Neural cell (in vitro differentiated cells): ENCODE results near the gene SDK1. TPM values are rescaled to one million over a fixed set of nuclear protein-coding genes. Genes with fewer than 3 reads are reported as not detected.

ENCODE experiments used
- H2AFZ ChIP-seq: fragments of 200-600, 300-800 bp; sonication (generic), shearing (Covaris generic); 2 replicates; pipeline ENCODE4 v1.6.0; 2014; ENCODE audit warnings: low read depth, mild to moderate bottlenecking, antibody characterized with exemption, low read length, moderate library complexity
- H3F3A ChIP-seq: fragments of 200-600 bp; shearing (Covaris generic); 2 replicates; pipeline ENCODE4 v1.6.1; 2016; ENCODE audit warnings: mild to moderate bottlenecking, moderate library complexity, mixed read lengths, antibody characterized with exemption, low read length; ENCODE audit not compliant: insufficient read depth, poor library complexity, severe bottlenecking
- H3K27ac ChIP-seq: fragments of 200-600, 300-800 bp; sonication (generic), shearing (Covaris generic); 2 replicates; pipeline ENCODE4 v1.5.1; 2014; ENCODE audit warnings: mild to moderate bottlenecking, low read length, moderate library complexity
- H3K27me3 ChIP-seq: fragments of 300-800, 200-600 bp; sonication (generic), shearing (Covaris generic); 2 replicates; pipeline ENCODE4 v1.6.0; 2014; ENCODE audit warnings: mild to moderate bottlenecking, low read depth, low read length, moderate library complexity; ENCODE audit not compliant: insufficient read depth
- H3K36me3 ChIP-seq: fragments of 300-800, 200-600 bp; sonication (generic), shearing (Covaris generic); 2 replicates; pipeline ENCODE4 v1.5.1; 2014; ENCODE audit warnings: mild to moderate bottlenecking, antibody characterized with exemption, low read length, moderate library complexity; ENCODE audit not compliant: insufficient read depth
- H3K4me2 ChIP-seq: fragments of 300-800, 200-600 bp; sonication (generic), shearing (Covaris generic); 2 replicates; pipeline ENCODE4 v1.6.0; 2014; ENCODE audit warnings: mild to moderate bottlenecking, low read length
- H3K4me3 ChIP-seq: fragments of 300-800, 200-600 bp; sonication (generic), shearing (Covaris generic); 2 replicates; pipeline ENCODE4 v1.5.1; 2014; ENCODE audit warnings: mild to moderate bottlenecking, low read length, moderate library complexity
- H3K79me2 ChIP-seq: fragments of 200-600 bp; shearing (Covaris generic); replicated peaks from 2 replicates; pipeline ENCODE4 v1.6.0; 2014; ENCODE audit warnings: mild to moderate bottlenecking, low read length, moderate library complexity; ENCODE audit not compliant: insufficient read depth
- H3K9ac ChIP-seq: fragments of 300-800, 200-600 bp; sonication (generic), shearing (Covaris generic); 2 replicates; pipeline ENCODE4 v1.6.1; 2016; ENCODE audit warnings: mild to moderate bottlenecking, low read length, mixed read lengths
- H3K9me2 ChIP-seq: fragments of 200-600 bp; shearing (Covaris generic); 2 replicates; pipeline ENCODE4 v1.6.1; 2016; ENCODE audit warnings: mild to moderate bottlenecking, low read length, mixed read lengths; ENCODE audit not compliant: insufficient read depth
- H3K9me3 ChIP-seq: fragments of 200-600, 300-800 bp; sonication (generic), shearing (Covaris generic); 2 replicates; pipeline ENCODE4 v1.6.1; 2016; ENCODE audit warnings: mild to moderate bottlenecking, mixed run types, low read length, moderate library complexity, mixed read lengths
- H4K20me1 ChIP-seq: fragments of 200-600 bp; shearing (Covaris generic); 2 replicates; pipeline ENCODE4 v1.6.1; 2016; ENCODE audit warnings: mild to moderate bottlenecking, mixed run types; ENCODE audit not compliant: insufficient read depth
- EP300 ChIP-seq: fragments of 450-650 bp; conservative IDR thresholded peaks from 2 replicates; pipeline ENCODE4 v1.6.1; 2014; ENCODE audit warnings: antibody characterized with exemption, mild to moderate bottlenecking, moderate library complexity; ENCODE audit not compliant: poor library complexity, severe bottlenecking
- EZH2 ChIP-seq: fragments of 200-600, 300-800 bp; shearing (Covaris generic), sonication (generic); IDR thresholded peaks from 2 replicates; pipeline ENCODE4 v1.6.1; 2014; ENCODE audit warnings: antibody characterized with exemption, low read length, borderline replicate concordance, mild to moderate bottlenecking; ENCODE audit not compliant: insufficient read depth, poor library complexity, severe bottlenecking
- MXI1 ChIP-seq: fragments of 450-650 bp; conservative IDR thresholded peaks from 2 replicates; pipeline ENCODE4 v1.6.1; 2014; ENCODE audit warnings: antibody characterized with exemption, mild to moderate bottlenecking; ENCODE audit not compliant: poor library complexity, severe bottlenecking
- POLR2AphosphoS5 ChIP-seq: IDR thresholded peaks from 2 replicates; pipeline ENCODE4 v1.6.1; 2012
- RAD21 ChIP-seq: fragments of 450-650 bp; conservative IDR thresholded peaks from 2 replicates; pipeline ENCODE4 v1.6.1; 2014; ENCODE audit warnings: antibody characterized with exemption, mild to moderate bottlenecking, moderate library complexity
- SMC3 ChIP-seq: fragments of 450-650 bp; conservative IDR thresholded peaks from 2 replicates; pipeline ENCODE4 v1.6.1; 2014; ENCODE audit warnings: antibody characterized with exemption, mild to moderate bottlenecking, moderate library complexity; ENCODE audit not compliant: poor library complexity
- TAF1 ChIP-seq: IDR thresholded peaks from 2 replicates; pipeline ENCODE4 v1.6.1; 2012; ENCODE audit warnings: low read depth
- polyA plus RNA-seq: library from polyadenylated mRNA; depleted of rRNA; stranded (reverse); fragments of >200 nt; gene quantifications from 2 replicates; pipeline ENCODE4 v1.2.3, GENCODE V29; 2014
- TF ChIP-seq, protein P1 (sequence below): IDR thresholded peaks from 2 replicates; pipeline ENCODE4 v1.6.1; 2012; ENCODE audit warnings: borderline replicate concordance
- TF ChIP-seq, protein P2 (sequence below): fragments of 450-650 bp; IDR thresholded peaks from 2 replicates; pipeline ENCODE4 v1.5.1; 2014; ENCODE audit warnings: antibody characterized with exemption, mild to moderate bottlenecking, moderate library complexity; ENCODE audit not compliant: poor library complexity, severe bottlenecking

The SDK1 gene
- polyA plus RNA-seq, 1 donor from 2014 or later = 2.7 TPM

DNA sequence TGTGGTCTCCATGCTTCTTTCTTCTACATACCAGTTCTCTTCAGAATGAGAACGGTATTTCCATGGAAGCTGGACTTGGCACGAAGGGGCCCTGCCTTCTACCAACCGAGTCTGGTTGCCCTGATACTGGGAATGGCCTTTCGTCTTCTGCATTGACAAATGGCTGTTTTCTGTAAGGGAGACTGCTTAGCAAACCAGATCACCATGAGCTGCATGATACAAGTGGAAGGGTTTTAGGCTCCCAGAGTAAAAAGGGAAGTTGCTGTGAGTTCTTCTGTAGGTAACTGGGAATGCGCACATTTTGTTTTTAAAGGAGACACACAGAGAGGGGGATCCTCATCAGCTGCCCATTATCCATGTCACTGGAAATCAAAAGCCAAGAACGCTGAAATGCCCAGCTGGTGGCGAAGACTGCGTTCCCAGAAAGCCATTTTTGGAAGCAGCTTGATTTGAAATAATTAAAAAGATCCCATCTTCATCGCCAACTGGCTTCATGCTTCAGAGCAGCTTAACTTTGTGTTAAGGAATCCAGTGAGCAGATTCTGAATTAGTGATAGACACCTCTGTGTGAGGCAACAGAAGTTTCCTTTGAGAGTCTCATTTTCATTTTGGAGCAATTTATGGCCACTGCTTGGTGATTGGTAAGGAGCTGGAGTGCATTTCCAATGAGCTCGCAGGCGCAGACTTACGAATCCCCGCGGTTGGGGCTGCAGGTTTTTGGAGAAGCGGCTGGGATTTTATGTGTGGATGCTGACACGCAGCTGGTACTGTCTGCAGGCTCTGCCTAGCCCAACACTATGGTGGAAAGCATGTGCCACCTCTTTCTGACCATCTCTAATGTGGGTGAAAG lies 708.4 kb downstream of the SDK1 start:
- Histone ChIP-seq H3K9me2 (no peaks in the 10 kb centered on the region), H4K20me1 (no peaks in the 10 kb centered on the region), H3K36me3 (no peaks in the 10 kb centered on the region), H3K9me3 (no peaks in the 10 kb centered on the region), H3F3A (no peaks in the 10 kb centered on the region), H3K79me2 (no peaks in the 10 kb centered on the region), H3K27me3 (no peaks in the 10 kb centered on the region), H3K4me3 (no peak overlapping the region), H2AFZ (no peak overlapping the region), H3K4me2 (no peak overlapping the region), H3K9ac (no peak overlapping the region), H3K27ac (no peak overlapping the region)
- TF ChIP-seq EP300 (no peak), EZH2 (no peak), TAF1 (no peak), SMC3 (no peak), POLR2AphosphoS5 (no peak), MXI1 (no peak), RAD21 (no peak)
- TF ChIP-seq, protein P1, sequence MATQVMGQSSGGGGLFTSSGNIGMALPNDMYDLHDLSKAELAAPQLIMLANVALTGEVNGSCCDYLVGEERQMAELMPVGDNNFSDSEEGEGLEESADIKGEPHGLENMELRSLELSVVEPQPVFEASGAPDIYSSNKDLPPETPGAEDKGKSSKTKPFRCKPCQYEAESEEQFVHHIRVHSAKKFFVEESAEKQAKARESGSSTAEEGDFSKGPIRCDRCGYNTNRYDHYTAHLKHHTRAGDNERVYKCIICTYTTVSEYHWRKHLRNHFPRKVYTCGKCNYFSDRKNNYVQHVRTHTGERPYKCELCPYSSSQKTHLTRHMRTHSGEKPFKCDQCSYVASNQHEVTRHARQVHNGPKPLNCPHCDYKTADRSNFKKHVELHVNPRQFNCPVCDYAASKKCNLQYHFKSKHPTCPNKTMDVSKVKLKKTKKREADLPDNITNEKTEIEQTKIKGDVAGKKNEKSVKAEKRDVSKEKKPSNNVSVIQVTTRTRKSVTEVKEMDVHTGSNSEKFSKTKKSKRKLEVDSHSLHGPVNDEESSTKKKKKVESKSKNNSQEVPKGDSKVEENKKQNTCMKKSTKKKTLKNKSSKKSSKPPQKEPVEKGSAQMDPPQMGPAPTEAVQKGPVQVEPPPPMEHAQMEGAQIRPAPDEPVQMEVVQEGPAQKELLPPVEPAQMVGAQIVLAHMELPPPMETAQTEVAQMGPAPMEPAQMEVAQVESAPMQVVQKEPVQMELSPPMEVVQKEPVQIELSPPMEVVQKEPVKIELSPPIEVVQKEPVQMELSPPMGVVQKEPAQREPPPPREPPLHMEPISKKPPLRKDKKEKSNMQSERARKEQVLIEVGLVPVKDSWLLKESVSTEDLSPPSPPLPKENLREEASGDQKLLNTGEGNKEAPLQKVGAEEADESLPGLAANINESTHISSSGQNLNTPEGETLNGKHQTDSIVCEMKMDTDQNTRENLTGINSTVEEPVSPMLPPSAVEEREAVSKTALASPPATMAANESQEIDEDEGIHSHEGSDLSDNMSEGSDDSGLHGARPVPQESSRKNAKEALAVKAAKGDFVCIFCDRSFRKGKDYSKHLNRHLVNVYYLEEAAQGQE = no peak
- TF ChIP-seq, protein P2, sequence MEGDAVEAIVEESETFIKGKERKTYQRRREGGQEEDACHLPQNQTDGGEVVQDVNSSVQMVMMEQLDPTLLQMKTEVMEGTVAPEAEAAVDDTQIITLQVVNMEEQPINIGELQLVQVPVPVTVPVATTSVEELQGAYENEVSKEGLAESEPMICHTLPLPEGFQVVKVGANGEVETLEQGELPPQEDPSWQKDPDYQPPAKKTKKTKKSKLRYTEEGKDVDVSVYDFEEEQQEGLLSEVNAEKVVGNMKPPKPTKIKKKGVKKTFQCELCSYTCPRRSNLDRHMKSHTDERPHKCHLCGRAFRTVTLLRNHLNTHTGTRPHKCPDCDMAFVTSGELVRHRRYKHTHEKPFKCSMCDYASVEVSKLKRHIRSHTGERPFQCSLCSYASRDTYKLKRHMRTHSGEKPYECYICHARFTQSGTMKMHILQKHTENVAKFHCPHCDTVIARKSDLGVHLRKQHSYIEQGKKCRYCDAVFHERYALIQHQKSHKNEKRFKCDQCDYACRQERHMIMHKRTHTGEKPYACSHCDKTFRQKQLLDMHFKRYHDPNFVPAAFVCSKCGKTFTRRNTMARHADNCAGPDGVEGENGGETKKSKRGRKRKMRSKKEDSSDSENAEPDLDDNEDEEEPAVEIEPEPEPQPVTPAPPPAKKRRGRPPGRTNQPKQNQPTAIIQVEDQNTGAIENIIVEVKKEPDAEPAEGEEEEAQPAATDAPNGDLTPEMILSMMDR = no peak

DNA sequence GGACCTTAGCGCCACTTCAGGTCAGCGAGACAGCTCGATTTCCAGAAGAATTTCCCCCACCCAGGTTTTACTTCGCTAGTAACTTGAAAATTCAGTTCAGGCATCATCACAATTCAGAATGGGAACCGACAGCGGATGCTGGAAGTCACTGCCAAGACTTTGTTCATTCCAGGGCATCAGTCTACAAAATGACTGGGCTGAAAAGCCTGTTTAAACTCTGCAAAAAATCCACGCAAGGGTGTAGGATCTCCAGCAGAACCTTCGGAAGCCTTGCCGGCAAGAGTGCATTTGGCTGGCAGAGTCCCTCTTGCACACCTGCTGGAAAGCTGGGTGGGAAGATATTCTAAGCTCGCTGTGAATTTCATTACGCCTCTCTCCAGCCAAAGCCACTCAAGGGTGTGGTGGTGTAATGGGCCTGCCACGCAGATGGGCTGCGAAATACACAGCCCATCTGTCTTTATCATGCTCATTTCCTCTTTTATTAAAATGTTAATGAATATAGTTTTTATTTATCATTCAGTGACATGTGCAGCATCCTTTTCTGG lies 709.1 kb downstream of the SDK1 start:
- no peaks in the 10 kb centered on the region for H3F3A ChIP-seq
- H2AFZ ChIP-seq = no peak overlapping the region
- no peaks in the 10 kb centered on the region for H3K36me3 ChIP-seq
- H3K9me3 ChIP-seq = no peaks in the 10 kb centered on the region
- H3K9me2 ChIP-seq = no peaks in the 10 kb centered on the region
- no peak overlapping the region for H3K4me2 ChIP-seq
- H3K4me3 ChIP-seq = no peak overlapping the region
- no peaks in the 10 kb centered on the region for H3K79me2 ChIP-seq
- H4K20me1 ChIP-seq = no peaks in the 10 kb centered on the region
- H3K27ac ChIP-seq = no peak overlapping the region
- TF ChIP-seq, protein P2 = no peak
- TF ChIP-seq EZH2 (no peak), POLR2AphosphoS5 (no peak), SMC3 (no peak), MXI1 (no peak)
- TF ChIP-seq, protein P1 = no peak
- H3K9ac ChIP-seq = no peak overlapping the region
- no peaks in the 10 kb centered on the region for H3K27me3 ChIP-seq
